RPMI7951 (cell line): ENCODE measurements around the gene PLA2R1. TPM values are rescaled to one million over a fixed set of nuclear protein-coding genes. Genes with fewer than 3 reads are reported as not detected.
"Not testable (repeated sequence)": the region's sequence is repeated elsewhere in the genome, so short reads cannot be mapped to it uniquely, and the experiment has no call there.

Experiments used
- DNase-seq: peaks from one replicate; pipeline ENCODE4 v3.0.0-alpha.2; 2012; ENCODE audit warnings: low read depth
- total RNA-seq: library from RNA; depleted of rRNA; stranded (reverse); fragments of >200 nt; shearing (Covaris generic); gene quantifications from 2 replicates; pipeline ENCODE4 v1.2.3, GENCODE V29; 2014

The PLA2R1 gene
- total RNA-seq, 1 experiment from 2014 or later = 7.6 TPM

DNA sequence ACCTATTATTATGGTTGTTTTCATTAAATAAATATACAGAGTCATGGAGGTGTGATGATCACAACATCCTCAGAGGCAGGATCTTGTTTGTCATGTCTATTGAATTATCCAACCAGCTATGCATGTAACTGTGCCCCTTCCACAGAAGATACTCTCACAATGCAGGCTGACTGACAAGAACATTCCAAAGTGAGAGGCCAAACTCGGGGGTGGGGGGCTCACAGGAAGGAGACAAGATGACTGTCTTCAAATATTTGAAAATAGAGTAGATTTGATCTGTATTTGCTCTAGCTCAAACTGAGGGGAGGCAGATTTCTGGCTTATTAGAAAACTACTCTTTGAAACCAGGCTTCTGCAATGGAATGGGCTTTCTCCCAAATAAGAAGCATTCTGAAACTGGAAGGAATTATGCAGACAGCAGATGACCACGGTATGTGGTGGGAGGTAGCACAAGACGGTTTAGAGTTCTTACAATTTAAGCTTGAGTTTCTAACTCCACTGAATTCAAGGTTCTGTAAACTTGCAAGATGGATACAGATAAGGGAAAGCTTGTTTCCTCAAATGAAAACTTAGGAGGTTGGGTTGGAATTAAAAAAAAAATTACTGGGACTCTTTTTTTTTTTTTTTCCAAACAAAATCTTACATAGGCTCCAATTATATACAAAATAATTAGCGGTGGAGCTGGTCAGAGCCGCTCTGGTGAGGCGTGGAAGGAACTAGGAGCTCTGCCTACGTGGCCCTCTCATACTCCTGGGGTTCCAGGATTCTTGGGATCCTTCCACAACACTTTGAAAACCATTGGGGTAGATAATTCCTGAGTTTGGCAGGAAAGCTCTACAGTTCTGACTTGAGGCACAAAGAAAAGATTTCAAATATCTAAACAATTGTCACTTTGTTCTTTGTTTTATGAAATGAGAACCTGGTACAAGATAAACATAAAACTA is 79.3 kb downstream of the PLA2R1 start:
- DNase-seq = no peak

- peak; percentile 45 for DNase-seq
Measured at GRCh38 chr2:159982270-159982669, 80.1 kb downstream of the PLA2R1 start.

GRCh38 chr2:159976527-159977160 is 85.8 kb downstream of the PLA2R1 start:
- no peak for DNase-seq

GRCh38 chr2:159973325-159973724 is 89.1 kb downstream of the PLA2R1 start:
- DNase-seq = no peak

DNA sequence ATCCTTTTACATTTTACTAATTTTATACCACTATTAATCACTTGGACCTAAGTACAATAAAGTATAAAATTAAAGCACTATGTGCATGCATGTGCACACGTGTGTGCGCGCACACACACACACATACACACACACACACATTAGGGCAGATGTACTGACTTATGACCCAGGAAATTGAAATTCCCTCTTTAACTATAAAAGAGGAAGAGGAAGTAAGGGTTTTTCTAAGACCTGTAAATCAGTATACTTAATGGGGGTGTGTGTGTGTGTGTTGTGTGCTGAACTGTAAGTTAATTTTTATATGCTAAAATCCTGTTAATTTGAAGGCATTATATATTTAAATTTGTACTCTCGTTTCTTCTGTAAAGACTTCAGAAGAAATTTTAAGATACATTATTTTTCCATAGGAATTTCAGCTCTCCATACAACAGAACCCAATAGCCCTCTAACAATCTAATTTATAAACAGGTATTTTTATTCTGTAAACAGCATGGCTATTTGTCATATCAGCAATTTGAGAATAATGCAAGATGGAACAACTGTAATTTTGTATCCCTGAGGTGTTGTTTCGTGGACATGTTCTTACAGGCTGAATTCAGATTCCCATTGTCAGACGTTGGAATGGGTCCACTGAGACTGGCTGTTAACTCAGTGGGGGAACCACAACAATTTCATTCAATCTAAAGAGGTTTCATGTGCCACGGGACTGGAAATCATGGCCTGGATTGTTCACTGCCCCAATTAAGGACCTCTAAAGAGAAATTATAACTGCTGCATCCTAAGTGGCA is 90.9 kb downstream of the PLA2R1 start:
- no peak for DNase-seq

DNA sequence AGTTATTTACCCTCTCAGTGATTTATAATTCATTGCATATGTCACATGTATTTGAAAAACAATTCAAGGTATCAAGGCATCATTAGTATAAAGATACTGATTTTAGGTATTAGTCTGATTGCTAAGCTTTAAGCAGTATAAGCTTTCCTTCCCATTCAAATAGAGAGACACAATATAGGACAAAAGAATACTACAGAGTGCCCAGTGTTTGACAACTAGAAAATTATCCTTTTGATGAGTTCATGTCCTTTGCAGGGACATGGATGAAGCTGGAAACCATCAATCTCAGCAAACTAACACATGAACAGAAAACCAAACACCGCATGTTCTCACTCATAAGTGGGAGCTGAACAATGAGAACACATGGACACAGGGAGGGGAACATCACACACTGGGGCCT is 91.9 kb downstream of the PLA2R1 start:
- not testable (repeated sequence) for DNase-seq

DNA sequence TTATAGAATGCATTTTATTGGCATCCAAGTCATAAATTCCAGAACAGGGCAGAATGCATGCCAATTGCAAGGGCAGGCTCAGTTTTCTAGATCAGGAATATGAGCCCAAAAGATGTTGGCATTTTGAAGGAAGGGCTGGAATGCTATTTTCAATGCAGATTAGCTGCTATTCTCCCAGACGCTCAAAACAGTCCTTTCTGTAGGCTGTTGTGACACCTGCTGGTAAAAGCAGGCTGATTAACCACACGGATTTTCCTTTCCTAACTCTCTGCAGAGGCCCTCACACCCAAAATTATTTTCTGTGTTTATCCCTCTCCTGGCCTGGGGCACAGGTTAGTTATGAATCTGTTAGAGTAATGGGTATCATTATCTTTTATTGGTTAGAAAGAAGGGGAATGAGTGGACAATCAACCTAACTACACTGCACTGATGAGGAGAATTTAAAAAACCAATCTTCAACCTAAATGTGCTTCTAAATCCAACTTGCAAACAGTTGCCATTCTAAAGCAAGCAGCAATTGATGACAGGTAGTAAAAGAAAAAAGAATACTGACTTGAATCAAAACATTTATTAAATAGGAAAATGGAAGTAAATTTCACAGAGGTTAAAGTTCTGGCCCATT is 94.0 kb downstream of the PLA2R1 start:
- DNase-seq = peak; percentile 39

DNA sequence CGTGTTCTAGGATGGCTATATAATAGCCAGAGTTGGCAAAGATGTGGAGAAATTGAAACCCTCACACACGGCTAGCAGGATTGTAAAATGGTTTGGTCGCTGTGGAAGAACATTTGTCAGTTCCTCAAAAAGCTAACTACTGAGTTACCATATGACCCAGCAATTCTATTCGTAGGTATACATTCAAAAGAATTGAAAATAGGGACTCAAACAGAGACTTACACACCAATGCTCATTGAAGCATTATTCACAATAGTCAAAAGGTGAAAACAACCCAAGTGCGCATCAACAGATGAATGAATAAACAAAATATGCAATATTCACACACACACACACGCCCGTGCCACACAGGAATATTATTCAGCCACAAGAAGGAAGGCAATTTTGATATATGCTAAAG is 98.7 kb downstream of the PLA2R1 start:
- no peak for DNase-seq

DNA sequence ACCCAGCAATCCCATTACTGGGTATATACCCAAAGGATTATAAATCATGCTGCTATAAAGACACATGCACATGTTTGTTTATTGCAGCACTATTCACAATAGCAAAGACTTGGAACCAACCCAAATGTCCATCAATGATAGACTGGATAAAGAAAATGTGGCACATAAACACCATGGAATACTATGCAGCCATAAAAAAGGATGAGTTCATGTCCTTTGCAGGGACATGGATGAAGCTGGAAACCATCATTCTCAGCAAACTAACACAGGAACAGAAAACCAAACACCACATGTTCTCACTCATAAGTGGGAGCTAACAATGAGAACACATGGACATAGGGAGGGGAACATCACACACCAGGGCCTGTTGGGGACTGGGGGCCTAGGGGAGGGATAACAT is 99.9 kb downstream of the PLA2R1 start:
- DNase-seq = not testable (repeated sequence)

DNA sequence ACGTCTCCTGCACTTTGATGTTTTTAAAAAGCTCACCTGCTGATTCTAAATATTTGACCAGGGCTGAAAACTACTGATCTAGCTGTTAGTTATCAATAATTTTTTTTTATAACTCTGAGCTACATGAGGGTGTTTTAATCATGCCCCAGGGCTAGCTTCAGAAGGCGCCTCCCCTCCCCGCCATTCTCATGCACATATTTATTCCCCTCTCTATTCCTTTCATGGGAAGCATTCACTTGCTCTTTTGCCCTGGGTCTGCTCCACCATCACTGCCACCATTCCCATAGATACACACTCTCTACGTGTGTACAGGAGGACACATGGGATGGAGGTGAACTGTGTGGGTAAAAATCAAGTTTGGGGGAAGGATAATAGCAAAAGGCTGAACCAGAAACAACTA is 101.0 kb downstream of the PLA2R1 start:
- no peak for DNase-seq

GRCh38 chr2:159961037-159961436 is 101.4 kb downstream of the PLA2R1 start:
- no peak for DNase-seq

DNA sequence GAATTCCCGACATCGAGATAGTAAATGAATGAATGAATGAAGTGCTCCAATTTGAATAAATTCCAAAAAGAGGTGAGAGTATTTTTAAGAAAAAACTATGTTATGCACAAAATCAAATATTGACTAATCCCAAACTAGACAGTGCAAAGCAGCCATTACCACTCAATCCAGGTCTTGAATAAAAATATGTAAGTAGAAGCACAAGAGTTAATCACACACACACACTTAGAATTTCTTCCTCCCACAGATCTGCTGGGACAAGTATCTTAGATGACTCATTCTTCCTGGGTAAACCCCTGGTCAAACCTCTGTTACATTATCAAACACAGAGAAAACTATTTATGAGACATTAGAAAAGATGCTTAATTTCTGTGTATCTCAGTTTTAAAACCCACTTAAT is 102.0 kb downstream of the PLA2R1 start:
- DNase-seq = peak; percentile 78

DNA sequence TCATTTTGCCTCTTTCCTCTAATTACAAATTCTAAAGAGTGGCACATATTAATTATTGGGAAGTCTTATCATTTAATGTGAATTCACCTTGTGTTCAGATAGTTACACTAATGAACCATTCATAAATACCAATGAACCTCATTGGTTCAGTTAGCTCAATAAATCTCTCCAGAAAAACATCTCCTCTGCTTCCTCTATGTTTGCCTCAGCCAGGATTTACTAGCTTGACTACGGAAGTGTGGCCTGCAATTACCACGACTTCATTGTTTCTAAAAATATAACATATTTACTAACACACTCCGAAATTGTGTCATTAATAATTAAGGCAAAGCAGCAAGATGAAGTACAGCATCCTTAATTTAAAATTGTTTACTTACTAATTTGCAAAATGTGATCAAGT is 103.3 kb downstream of the PLA2R1 start:
- DNase-seq = no peak

- DNase-seq = no peak
Measured at GRCh38 chr2:159953136-159953823, 109.1 kb downstream of the PLA2R1 start.

GRCh38 chr2:159946326-159946999 is 116.0 kb downstream of the PLA2R1 start:
- DNase-seq = no peak

DNA sequence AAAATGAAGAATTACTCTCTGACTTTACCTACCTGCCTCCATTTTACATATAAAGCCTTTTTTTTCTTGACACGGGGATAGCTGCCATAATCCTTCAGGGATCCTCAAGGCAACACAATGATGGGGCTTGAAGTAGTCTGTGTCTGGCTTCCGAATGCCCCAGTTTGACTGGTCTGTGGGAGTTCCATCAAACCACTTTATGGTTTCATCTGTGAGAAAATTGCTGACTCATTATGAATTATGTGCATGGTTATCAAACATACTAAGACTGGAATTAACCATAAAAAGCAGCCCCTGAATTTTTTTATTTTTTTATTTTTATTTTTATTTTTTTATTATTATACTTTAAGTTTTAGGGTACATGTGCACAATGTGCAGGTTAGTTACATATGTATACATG is 117.5 kb downstream of the PLA2R1 start:
- DNase-seq = no peak

- no peak for DNase-seq
Measured at GRCh38 chr2:159942146-159942545, 120.3 kb downstream of the PLA2R1 start.

DNA sequence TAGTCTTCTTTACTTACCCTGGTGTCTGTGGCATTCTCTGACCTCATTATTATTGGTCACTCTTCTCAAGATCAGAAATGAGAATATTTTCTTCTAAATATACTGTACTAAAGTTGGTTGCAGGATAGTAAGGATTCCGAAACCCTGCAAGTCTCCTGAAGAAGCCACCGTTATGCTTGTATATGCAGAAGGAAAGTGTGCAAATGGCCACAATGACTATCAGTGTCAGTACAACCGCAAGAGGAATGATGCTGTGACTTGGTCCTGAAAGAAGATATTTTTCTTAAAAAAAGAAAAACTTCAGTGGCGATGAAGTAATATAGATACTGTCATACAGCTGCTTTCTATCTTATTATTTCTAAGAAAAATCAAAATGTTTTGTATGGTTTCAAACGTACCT is 120.7 kb downstream of the PLA2R1 start:
- no peak for DNase-seq

- DNase-seq = peak; percentile 14
Measured at GRCh38 chr2:159939946-159940345, 122.5 kb downstream of the PLA2R1 start.

- no peak for DNase-seq
Measured at GRCh38 chr2:159938395-159938794, 124.0 kb downstream of the PLA2R1 start.

- peak; percentile 29 for DNase-seq
Measured at GRCh38 chr2:159936471-159936870, 125.9 kb downstream of the PLA2R1 start.
